ENCODE results near the gene ASCL3.
"Not testable (repeated sequence)": the region's sequence is repeated elsewhere in the genome, so short reads cannot be mapped to it uniquely, and the experiment has no call there.

Gene ASCL3

GRCh38 chr11:8941341-8942103 is 1.3 kb downstream of the ASCL3 start:
- no peaks in the 10 kb centered on the region for H3K27me3 ChIP-seq (ENCODE audit: insufficient read depth, low read length)
- no peak overlapping the region for H3K9ac ChIP-seq (ENCODE audit: low read depth, low read length)
- H3K9me3 ChIP-seq (ENCODE audit: insufficient read depth, low read depth, low read length) = no peaks in the 10 kb centered on the region
- no peak overlapping the region for H3K4me3 ChIP-seq (ENCODE audit: low read length)
- H3K27ac ChIP-seq (ENCODE audit: low read depth, low read length) = no peak overlapping the region
- 91% methylated on average over 7 of the region's 8 CpGs for WGBS
- H3K4me1 ChIP-seq (ENCODE audit: insufficient read depth, low read length) = no peaks in the 10 kb centered on the region
- no peaks in the 10 kb centered on the region for H3K36me3 ChIP-seq (ENCODE audit: insufficient read depth, low read length)

- Histone ChIP-seq H3K27me3 (ENCODE audit: insufficient read depth, low read length) (no peaks in the 10 kb centered on the region), H3K4me1 (ENCODE audit: insufficient read depth, low read length) (peaks cover 11% of the 10 kb centered on the region; the same call in 1 of the 2 replicates), H3K4me3 (ENCODE audit: low read length) (no peak overlapping the region), H3K9ac (ENCODE audit: low read depth, low read length) (no peak overlapping the region), H3K9me3 (ENCODE audit: insufficient read depth, low read depth, low read length) (no peaks in the 10 kb centered on the region), H3K27ac (ENCODE audit: low read depth, low read length) (no peak overlapping the region), H3K36me3 (ENCODE audit: insufficient read depth, low read length) (no peaks in the 10 kb centered on the region)
- WGBS = 86% methylated on average over 14 of the region's 14 CpGs
Measured at GRCh38 chr11:8937659-8938058, 5.2 kb downstream of the ASCL3 start.

GRCh38 chr11:8937159-8937558 is 5.7 kb downstream of the ASCL3 start:
- H3K4me1 ChIP-seq (ENCODE audit: insufficient read depth, low read length) = peaks cover 15% of the 10 kb centered on the region; the same call in 1 of the 2 replicates
- H3K9ac ChIP-seq (ENCODE audit: low read depth, low read length) = no peak overlapping the region
- no peak overlapping the region for H3K27ac ChIP-seq (ENCODE audit: low read depth, low read length)
- H3K9me3 ChIP-seq (ENCODE audit: insufficient read depth, low read depth, low read length) = no peaks in the 10 kb centered on the region
- H3K36me3 ChIP-seq (ENCODE audit: insufficient read depth, low read length) = no peaks in the 10 kb centered on the region
- H3K27me3 ChIP-seq (ENCODE audit: insufficient read depth, low read length) = no peaks in the 10 kb centered on the region
- H3K4me3 ChIP-seq (ENCODE audit: low read length) = no peak overlapping the region
- 94% methylated on average over 10 of the region's 10 CpGs for WGBS

GRCh38 chr11:8935789-8936188 is 7.0 kb downstream of the ASCL3 start:
- H3K36me3 ChIP-seq (ENCODE audit: insufficient read depth, low read length); H3K27ac ChIP-seq (ENCODE audit: low read depth, low read length); H3K4me3 ChIP-seq (ENCODE audit: low read length); H3K27me3 ChIP-seq (ENCODE audit: insufficient read depth, low read length); H3K9ac ChIP-seq (ENCODE audit: low read depth, low read length); H3K9me3 ChIP-seq (ENCODE audit: insufficient read depth, low read depth, low read length): not testable (repeated sequence)
- peaks cover 15% of the 10 kb centered on the region; the same call in 1 of the 2 replicates for H3K4me1 ChIP-seq (ENCODE audit: insufficient read depth, low read length)
- WGBS = 100% methylated on average over 1 of the region's 2 CpGs

GRCh38 chr11:8934742-8935488 is 7.9 kb downstream of the ASCL3 start:
- 42% methylated on average over 14 of the region's 14 CpGs for WGBS
- Histone ChIP-seq H3K27ac (ENCODE audit: low read depth, low read length) (no peak overlapping the region), H3K4me1 (ENCODE audit: insufficient read depth, low read length) (peaks cover 15% of the 10 kb centered on the region; the same call in 1 of the 2 replicates), H3K27me3 (ENCODE audit: insufficient read depth, low read length) (no peaks in the 10 kb centered on the region), H3K9me3 (ENCODE audit: insufficient read depth, low read depth, low read length) (no peaks in the 10 kb centered on the region), H3K36me3 (ENCODE audit: insufficient read depth, low read length) (no peaks in the 10 kb centered on the region), H3K9ac (ENCODE audit: low read depth, low read length) (no peak overlapping the region), H3K4me3 (ENCODE audit: low read length) (no peak overlapping the region)

- Histone ChIP-seq H3K4me1 (ENCODE audit: insufficient read depth, low read length) (peaks cover 15% of the 10 kb centered on the region; the same call in 1 of the 2 replicates), H3K27ac (ENCODE audit: low read depth, low read length) (no peak overlapping the region), H3K9me3 (ENCODE audit: insufficient read depth, low read depth, low read length) (no peaks in the 10 kb centered on the region), H3K9ac (ENCODE audit: low read depth, low read length) (no peak overlapping the region), H3K36me3 (ENCODE audit: insufficient read depth, low read length) (no peaks in the 10 kb centered on the region), H3K27me3 (ENCODE audit: insufficient read depth, low read length) (no peaks in the 10 kb centered on the region), H3K4me3 (ENCODE audit: low read length) (no peak overlapping the region)
- 90% methylated on average over 6 of the region's 6 CpGs for WGBS
Measured at GRCh38 chr11:8933931-8934330, 8.9 kb downstream of the ASCL3 start.

- Histone ChIP-seq H3K9me3 (ENCODE audit: insufficient read depth, low read depth, low read length) (no peaks in the 10 kb centered on the region), H3K9ac (ENCODE audit: low read depth, low read length) (no peak within 1 kb of the TSS), H3K4me3 (ENCODE audit: low read length) (no peak within 1 kb of the TSS), H3K27me3 (ENCODE audit: insufficient read depth, low read length) (no peaks in the 10 kb centered on the region), H3K4me1 (ENCODE audit: insufficient read depth, low read length) (peaks cover 15% of the 10 kb centered on the region; the same call in 1 of the 2 replicates), H3K27ac (ENCODE audit: low read depth, low read length) (no peak within 1 kb of the TSS), H3K36me3 (ENCODE audit: insufficient read depth, low read length) (no peaks in the 10 kb centered on the region)
- 58% methylated on average over 12 of the region's 12 CpGs for WGBS
Measured at GRCh38 chr11:8932564-8933180, 10.1 kb downstream of the ASCL3 start, which contains the start of gene C11orf16. C11orf16 (minus strand) TSS chr11:8932947; CDS start chr11:8932308, 639 bp downstream.

GRCh38 chr11:8930456-8931175 is 12.2 kb downstream of the ASCL3 start:
- 91% methylated on average over 12 of the region's 12 CpGs for WGBS
- Histone ChIP-seq H3K36me3 (ENCODE audit: insufficient read depth, low read length) (no peaks in the 10 kb centered on the region), H3K9ac (ENCODE audit: low read depth, low read length) (no peak overlapping the region)

GRCh38 chr11:8928981-8929615 is 13.7 kb downstream of the ASCL3 start:
- no peak overlapping the region for H3K4me3 ChIP-seq (ENCODE audit: low read length)

More at GRCh38 chr11:8930456-8931175, 12.2 kb downstream of the ASCL3 start:
- Histone ChIP-seq H3K9me3 (ENCODE audit: insufficient read depth, low read depth, low read length) (no peaks in the 10 kb centered on the region), H3K27ac (ENCODE audit: low read depth, low read length) (no peak overlapping the region), H3K4me3 (ENCODE audit: low read length) (no peak overlapping the region), H3K27me3 (ENCODE audit: insufficient read depth, low read length) (no peaks in the 10 kb centered on the region), H3K4me1 (ENCODE audit: insufficient read depth, low read length) (peaks cover 15% of the 10 kb centered on the region; the same call in 1 of the 2 replicates)

GRCh38 chr11:8928205-8928604 is 14.6 kb downstream of the ASCL3 start:
- no peak overlapping the region for H3K4me3 ChIP-seq (ENCODE audit: low read length)
- no peak overlapping the region for H3K9ac ChIP-seq (ENCODE audit: low read depth, low read length)
- H3K36me3 ChIP-seq (ENCODE audit: insufficient read depth, low read length) = peaks cover 2% of the 10 kb centered on the region; the same call in 1 of the 2 replicates
- H3K27me3 ChIP-seq (ENCODE audit: insufficient read depth, low read length) = no peaks in the 10 kb centered on the region
- WGBS = 92% methylated on average over 4 of the region's 4 CpGs
- H3K4me1 ChIP-seq (ENCODE audit: insufficient read depth, low read length) = peaks cover 6% of the 10 kb centered on the region; the same call in 1 of the 2 replicates
- no peak overlapping the region for H3K27ac ChIP-seq (ENCODE audit: low read depth, low read length)
- no peaks in the 10 kb centered on the region for H3K9me3 ChIP-seq (ENCODE audit: insufficient read depth, low read depth, low read length)

More at GRCh38 chr11:8928981-8929615, 13.7 kb downstream of the ASCL3 start:
- Histone ChIP-seq H3K27ac (ENCODE audit: low read depth, low read length) (no peak overlapping the region), H3K9ac (ENCODE audit: low read depth, low read length) (no peak overlapping the region), H3K9me3 (ENCODE audit: insufficient read depth, low read depth, low read length) (no peaks in the 10 kb centered on the region), H3K27me3 (ENCODE audit: insufficient read depth, low read length) (no peaks in the 10 kb centered on the region), H3K4me1 (ENCODE audit: insufficient read depth, low read length) (peaks cover 6% of the 10 kb centered on the region; the same call in 1 of the 2 replicates), H3K36me3 (ENCODE audit: insufficient read depth, low read length) (no peaks in the 10 kb centered on the region)
- 93% methylated on average over 9 of the region's 9 CpGs for WGBS

Measured in HUES64 (cell line).